Upper lobe of left lung (tissue), 6 donors: Measurements from ENCODE around the gene THRA. TPM values are rescaled to one million over a fixed set of nuclear protein-coding genes. Genes with fewer than 3 reads are reported as not detected.

Experiments
- ATAC-seq, 2 donors: fragments of 200-7000 bp; cut with Tn5 transposase; one replicate each; pipeline ENCODE4 v1.9.1; 2022; ENCODE audit warnings: mild to moderate bottlenecking in 2 of 2, moderate library complexity in 2 of 2; ENCODE audit not compliant: low FRiP score in 2 of 2
- DNase-seq, 2 donors: peaks; one replicate each; pipeline ENCODE4 v3.0.0-alpha.2; 2019 to 2020
- H3K27ac ChIP-seq, 4 donors: fragments of 200-600 bp; sonication (generic); one replicate each; pipeline ENCODE4 v1.5.1; 2016 to 2019
- H3K27me3 ChIP-seq, 4 donors: fragments of 200-600 bp; sonication (generic); one replicate each; pipeline ENCODE4 v1.5.1; 2017 to 2019
- H3K36me3 ChIP-seq, 4 donors: fragments of 200-600 bp; sonication (generic); one replicate each; pipeline ENCODE4 v1.5.1; 2016 to 2019
- H3K4me1 ChIP-seq, 4 donors: fragments of 200-600 bp; sonication (generic); one replicate each; pipeline ENCODE4 v1.5.1; 2018 to 2019
- H3K4me3 ChIP-seq, 4 donors: fragments of 200-600 bp; sonication (generic); one replicate each; pipeline ENCODE4 v1.5.1; 2017 to 2019; ENCODE audit warnings: mild to moderate bottlenecking in 2 of 4, moderate library complexity in 1 of 4
- H3K9me3 ChIP-seq, 4 donors: fragments of 200-600 bp; sonication (generic); one replicate each; pipeline ENCODE4 v1.5.1; 2018 to 2019
- CTCF ChIP-seq, 6 experiments: fragments of 450-650 bp in 4 of 6; fragments of 200-600 bp in 2 of 6; sonication (generic) in 2 of 6; IDR thresholded peaks; one replicate each; pipeline ENCODE4 v1.5.1; 2016 to 2019; ENCODE audit warnings: antibody characterized with exemption in 6 of 6
- EP300 ChIP-seq, 4 donors: sonication (generic); formaldehyde crosslinking; IDR thresholded peaks; one replicate each; pipeline ENCODE4 v1.5.1; 2017; ENCODE audit warnings: antibody characterized with exemption in 4 of 4, control low read depth in 2 of 4
- POLR2A ChIP-seq, 4 donors: fragments of 450-650 bp; IDR thresholded peaks; one replicate each; pipeline ENCODE4 v1.5.1; 2016 to 2017; ENCODE audit warnings: antibody characterized with exemption in 4 of 4, mild to moderate bottlenecking in 2 of 4
- POLR2AphosphoS5 ChIP-seq, 2 donors: sonication (generic); formaldehyde crosslinking; IDR thresholded peaks; one replicate each; pipeline ENCODE4 v1.5.1; 2017; ENCODE audit warnings: antibody characterized with exemption in 2 of 2
- WGBS, 2 donors: methylation state at CpG; one replicate each; pipeline ENCODE4 v1.1.5; 2017 to 2018; 5-methylcytosine and 5-hydroxymethylcytosine counted together
- total RNA-seq, 6 donors: library from RNA; depleted of rRNA in 4 of 6; stranded (reverse); fragments of >200 nt in 4 of 6; gene quantifications; one replicate each; pipeline versions ENCODE4 v1.1.0 to v1.2.1, GENCODE V29; 2016 to 2021
- donor health status: DM: no; HTN: no; CAD: no; lungs with moderate emphysema.
- donor health status: DM: no; HTN: yes; CAD: no; lungs with severe emphysema.

The THRA gene
- total RNA-seq: 10 to 100 TPM; 31.0 to 55.3 (median 49.9) TPM

GRCh38 chr17:40062329-40063186, at the start of gene THRA:
THRA (plus strand) TSS chr17:40062965; CDS start chr17:40074489, 11,524 bp downstream.
- TF ChIP-seq POLR2A (IDR thresholded peaks at IDR 0.05) (no peak), CTCF (IDR thresholded peaks at IDR 0.05) (peak in 3 of 6 experiments; percentile 28 to 71 (median 38))
- Histone ChIP-seq H3K36me3 (no peaks in the 10 kb centered on the region), H3K9me3 (no peaks in the 10 kb centered on the region), H3K27ac (peak within 1 kb of the TSS; percentile 95 to 97 (median 96)), H3K27me3 (no peaks in the 10 kb centered on the region), H3K4me3 (peak within 1 kb of the TSS; percentile 96 to 100 (median 98)), H3K4me1 (peaks cover 33 to 57% (median 47%) of the 10 kb centered on the region in 4 donors)
- ATAC-seq: peak; percentile 27 to 89
- WGBS, 2 donors: 2 to 4% methylated on average over 16 to 50 of the region's 83 CpGs
- peak; percentile 83 to 95 for DNase-seq

- Histone ChIP-seq H3K9me3 (no peaks in the 10 kb centered on the region), H3K4me3 (peak overlapping the region in 1 of 4 donors; percentile 35), H3K4me1 (peaks cover 55 to 62% (median 61%) of the 10 kb centered on the region in 4 donors), H3K36me3 (peaks cover 0 to 6% (median 4%) of the 10 kb centered on the region in 4 donors), H3K27ac (peak overlapping the region; percentile 76 to 83 (median 80)), H3K27me3 (no peaks in the 10 kb centered on the region)
- TF ChIP-seq POLR2AphosphoS5 (IDR thresholded peaks at IDR 0.05) (peak; percentile 35 to 44), CTCF (IDR thresholded peaks at IDR 0.05) (no peak), POLR2A (IDR thresholded peaks at IDR 0.05) (no peak), EP300 (IDR thresholded peaks at IDR 0.05) (peak in 1 of 4 donors; percentile 80)
- WGBS, 2 donors: 44 to 54% methylated on average over 5 to 16 of the region's 18 CpGs
- DNase-seq (peak in 1 of 2 donors; percentile 44), ATAC-seq (no peak)
These were observed 48.3 kb upstream of the THRA start for GRCh38 chr17:40014375-40014980.

GRCh38 chr17:40015005-40015997, 47.5 kb upstream of the THRA start, which contains the start of gene CSF3:
CSF3 (plus strand) TSS chr17:40015440; CDS start chr17:40015475, 35 bp downstream.
- DNase-seq: peak in 1 of 2 donors; percentile 72
- Histone ChIP-seq H3K4me3 (peak within 1 kb of the TSS in 2 of 4 donors; percentile 26 to 35), H3K9me3 (no peaks in the 10 kb centered on the region), H3K27ac (peak within 1 kb of the TSS; percentile 76 to 83 (median 80)), H3K4me1 (peaks cover 61 to 70% (median 66%) of the 10 kb centered on the region in 4 donors), H3K27me3 (no peaks in the 10 kb centered on the region), H3K36me3 (peaks cover 0 to 13% (median 10%) of the 10 kb centered on the region in 4 donors)
- no peak for TF ChIP-seq POLR2A (IDR thresholded peaks at IDR 0.05)
- TF ChIP-seq POLR2AphosphoS5 (IDR thresholded peaks at IDR 0.05): peak; percentile 23 to 80
- TF ChIP-seq EP300 (IDR thresholded peaks at IDR 0.05): peak in 2 of 4 donors; percentile 81 to 86
- no peak for TF ChIP-seq CTCF (IDR thresholded peaks at IDR 0.05)
- ATAC-seq: peak; percentile 19 to 62
- WGBS, 2 donors: 20 to 32% methylated on average over 12 to 20 of the region's 20 CpGs
